Calu3 (cell line): ENCODE results near the gene KCNH4. TPM values are rescaled to one million over a fixed set of nuclear protein-coding genes. Genes with fewer than 3 reads are reported as not detected.

Source experiments
- BruUV-seq: library from RNA; stranded (reverse); fragments of 400-500 nt; replicated peaks from 2 replicates; lab custom pipeline; 2021; lab: Mats Ljungman, UMichigan
- CTCF ChIA-PET: fragments of 300-600 bp; sonication (Branson Sonifier 250); formaldehyde crosslinking; loops from one replicate; lab custom pipeline; 2022; ENCODE audit warnings: antibody characterized with exemption; lab: Charles Lee
- DNase-seq: peaks from one replicate; pipeline ENCODE4 v3.0.0; 2022
- H3K27ac Mint-ChIP-seq: one replicate; pipeline ENCODE4 v1.8.0; 2022; ENCODE audit warnings: mixed read lengths; ENCODE audit not compliant: unreplicated experiment
- H3K27me3 Mint-ChIP-seq: one replicate; pipeline ENCODE4 v1.8.0; 2022; ENCODE audit warnings: mixed read lengths; ENCODE audit not compliant: unreplicated experiment
- H3K36me3 Mint-ChIP-seq: one replicate; pipeline ENCODE4 v1.8.0; 2022; ENCODE audit warnings: mild to moderate bottlenecking, moderate library complexity, mixed read lengths; ENCODE audit not compliant: insufficient read depth, unreplicated experiment
- H3K4me1 Mint-ChIP-seq: one replicate; pipeline ENCODE4 v1.8.0; 2022; ENCODE audit warnings: mild to moderate bottlenecking, low read depth, mixed read lengths; ENCODE audit not compliant: unreplicated experiment
- H3K4me3 Mint-ChIP-seq: one replicate; pipeline ENCODE4 v1.8.0; 2022; ENCODE audit warnings: mild to moderate bottlenecking, low read depth, moderate library complexity, mixed read lengths; ENCODE audit not compliant: unreplicated experiment
- H3K9me3 Mint-ChIP-seq: one replicate; pipeline ENCODE4 v1.8.0; 2022; ENCODE audit warnings: low read depth, mixed read lengths; ENCODE audit not compliant: unreplicated experiment
- CTCF ChIP-seq: fragments of 200-600 bp; IDR thresholded peaks from one replicate; pipeline ENCODE4 v1.8.0; 2022; ENCODE audit warnings: antibody characterized with exemption; ENCODE audit not compliant: unreplicated experiment
- intact Hi-C: fragments of 100-400 bp; cut with micrococcal nuclease; formaldehyde crosslinking; loops from one replicate; pipeline ENCODE4 v1.10.0; 2022; ENCODE audit not compliant: unreplicated experiment
- total RNA-seq: library from RNA; stranded (reverse); gene quantifications from 2 replicates; pipeline ENCODE4 v1.2.3, GENCODE V29; 2022

Gene KCNH4
- total RNA-seq, 1 experiment from 2014 or later, result not detected

GRCh38 chr17:42169351-42169750 lies 11.6 kb downstream of the KCNH4 start:
- H3K27ac Mint-ChIP-seq, result no peak overlapping the region
- no peak overlapping the region for H3K4me3 Mint-ChIP-seq
- H3K9me3 Mint-ChIP-seq, result no peaks in the 10 kb centered on the region
- no peaks in the 10 kb centered on the region for H3K4me1 Mint-ChIP-seq
- TF ChIP-seq CTCF, result no peak
- H3K36me3 Mint-ChIP-seq, result no peaks in the 10 kb centered on the region
- no TSS peak for BruUV-seq
- CTCF ChIA-PET, result no interaction called here
- intact Hi-C loops, result no loop called here
- no peak for DNase-seq
- H3K27me3 Mint-ChIP-seq, result peaks cover 71% of the 10 kb centered on the region

GRCh38 chr17:42167807-42168206 lies 13.1 kb downstream of the KCNH4 start:
- Mint-ChIP-seq H3K27me3 (peaks cover 62% of the 10 kb centered on the region), H3K4me1 (no peaks in the 10 kb centered on the region), H3K36me3 (no peaks in the 10 kb centered on the region), H3K9me3 (no peaks in the 10 kb centered on the region), H3K4me3 (no peak overlapping the region), H3K27ac (no peak overlapping the region)
- no TSS peak for BruUV-seq
- DNase-seq, result no peak
- intact Hi-C loops, result no loop called here
- CTCF ChIA-PET, result interaction anchor here (1.7 kb wide), 1 partner anchor 26 kb away, joined by 4 read pairs; the partner anchor contains the start of gene GHDC
- no peak for TF ChIP-seq CTCF

GRCh38 chr17:42166196-42166763 lies 14.7 kb downstream of the KCNH4 start:
- CTCF ChIA-PET, result no interaction called here
- intact Hi-C loops, result no loop called here
- Mint-ChIP-seq H3K9me3 (no peaks in the 10 kb centered on the region), H3K4me3 (no peak overlapping the region), H3K27ac (no peak overlapping the region), H3K27me3 (peaks cover 47% of the 10 kb centered on the region), H3K36me3 (no peaks in the 10 kb centered on the region), H3K4me1 (no peaks in the 10 kb centered on the region)
- no peak for TF ChIP-seq CTCF
- BruUV-seq, result no TSS peak
- DNase-seq, result no peak

GRCh38 chr17:42165751-42166150 lies 15.2 kb downstream of the KCNH4 start:
- intact Hi-C loops, result no loop called here
- TF ChIP-seq CTCF, result no peak
- CTCF ChIA-PET, result no interaction called here
- DNase-seq, result no peak
- Mint-ChIP-seq H3K9me3 (no peaks in the 10 kb centered on the region), H3K4me3 (no peak overlapping the region), H3K27me3 (peaks cover 41% of the 10 kb centered on the region), H3K27ac (no peak overlapping the region), H3K4me1 (no peaks in the 10 kb centered on the region), H3K36me3 (no peaks in the 10 kb centered on the region)
- no TSS peak for BruUV-seq
